Gastrocnemius medialis (tissue), 4 donors: Measurements from ENCODE around the gene SF1.

Experiments used
- CTCF ChIP-seq, 5 experiments: fragments of 450-650 bp in 3 of 5; fragments of 200-600 bp in 2 of 5; sonication (generic) in 2 of 5; IDR thresholded peaks in 4 of 5; conservative IDR thresholded peaks in 1 of 5; 1 replicate in 4 of 5; 2 replicates in 1 of 5; pipeline ENCODE4 v1.5.1; 2016 to 2019; ENCODE audit warnings: antibody characterized with exemption in 5 of 5, mild to moderate bottlenecking in 3 of 5, moderate library complexity in 3 of 5
- POLR2A ChIP-seq, 2 donors: fragments of 450-650 bp; IDR thresholded peaks; one replicate each; pipeline ENCODE4 v1.6.1; 2017; ENCODE audit warnings: antibody characterized with exemption in 2 of 2, mild to moderate bottlenecking in 2 of 2, moderate library complexity in 2 of 2

DNA sequence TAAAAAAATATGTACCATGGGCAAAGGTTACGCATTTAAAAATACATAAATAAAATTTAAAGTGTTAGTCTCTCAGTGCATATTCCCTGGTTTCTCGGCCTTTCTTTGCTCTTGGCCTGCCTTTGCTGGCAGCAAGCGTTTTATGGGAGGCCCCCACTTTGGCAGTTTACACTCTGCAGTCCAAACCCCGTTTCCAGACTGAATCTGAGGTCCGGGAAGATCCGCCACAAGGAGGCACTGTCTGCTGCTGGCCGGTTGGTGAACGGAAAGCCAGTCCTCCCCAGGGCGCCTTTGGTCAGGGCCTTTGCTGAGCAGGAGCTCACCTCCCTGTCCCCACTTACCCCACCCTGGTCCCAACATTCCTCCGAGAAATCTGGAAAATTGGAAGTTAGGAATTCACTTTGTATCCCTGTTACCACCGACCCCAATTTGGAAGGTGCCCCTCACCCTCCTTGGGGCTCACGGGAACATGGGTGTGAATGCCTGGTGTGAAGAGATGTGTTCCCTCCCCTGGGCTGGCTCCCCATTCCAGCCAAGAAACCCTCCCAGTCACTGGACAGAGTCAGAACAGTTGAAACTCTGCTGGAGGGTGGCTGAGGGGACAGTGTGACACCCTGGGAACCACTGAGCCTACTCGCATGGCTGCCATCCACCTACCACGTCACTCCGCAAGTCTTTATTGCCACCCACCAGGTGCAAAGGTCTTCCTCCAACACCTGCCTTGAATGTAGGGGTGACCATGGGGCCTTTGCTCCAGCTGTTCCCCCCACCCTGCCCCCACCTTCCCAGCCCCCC lies 9.4 kb upstream of the SF1 start:
- TF ChIP-seq POLR2A (IDR thresholded peaks at IDR 0.05) (no peak), CTCF (IDR thresholded peaks at IDR 0.05 in 4 of 5, conservative IDR thresholded peaks at IDR 0.05 in 1 of 5) (peak in 4 of 5 experiments; percentile 43 to 67 (median 48))
